Measurements from ENCODE around the gene PXYLP1. TPM values are rescaled to one million over a fixed set of nuclear protein-coding genes. Genes with fewer than 3 reads are reported as not detected.

Gene PXYLP1
- total RNA-seq, 2 experiments from 2014 or later = 21.2 to 22.6 TPM

GRCh38 chr3:141227216-141227615 is 4.4 kb upstream of the PXYLP1 start:
- peaks cover 5% of the 10 kb centered on the region for H3K36me3 Mint-ChIP-seq (ENCODE audit: low read depth)
- ChIA-PET CTCF (no interaction called here), POLR2A (no interaction called here)

GRCh38 chr3:141227752-141228151 is 3.9 kb upstream of the PXYLP1 start:
- Mint-ChIP-seq H3K9me3 (peaks cover 4% of the 10 kb centered on the region), H3K27ac (no peak overlapping the region)

More at GRCh38 chr3:141227216-141227615, 4.4 kb upstream of the PXYLP1 start:
- H3K27me3 Mint-ChIP-seq = no peaks in the 10 kb centered on the region
- peaks cover 12% of the 10 kb centered on the region for H3K4me1 ChIP-seq (ENCODE audit: insufficient read depth, low read length)
- no peak overlapping the region for H3K4me3 ChIP-seq (ENCODE audit: low read length)
- peaks cover 26% of the 10 kb centered on the region for H3K4me1 Mint-ChIP-seq (ENCODE audit: low read depth)
- no peak overlapping the region for H3K4me3 Mint-ChIP-seq
- H3K27ac Mint-ChIP-seq = no peak overlapping the region
- TF ChIP-seq, protein P1, sequence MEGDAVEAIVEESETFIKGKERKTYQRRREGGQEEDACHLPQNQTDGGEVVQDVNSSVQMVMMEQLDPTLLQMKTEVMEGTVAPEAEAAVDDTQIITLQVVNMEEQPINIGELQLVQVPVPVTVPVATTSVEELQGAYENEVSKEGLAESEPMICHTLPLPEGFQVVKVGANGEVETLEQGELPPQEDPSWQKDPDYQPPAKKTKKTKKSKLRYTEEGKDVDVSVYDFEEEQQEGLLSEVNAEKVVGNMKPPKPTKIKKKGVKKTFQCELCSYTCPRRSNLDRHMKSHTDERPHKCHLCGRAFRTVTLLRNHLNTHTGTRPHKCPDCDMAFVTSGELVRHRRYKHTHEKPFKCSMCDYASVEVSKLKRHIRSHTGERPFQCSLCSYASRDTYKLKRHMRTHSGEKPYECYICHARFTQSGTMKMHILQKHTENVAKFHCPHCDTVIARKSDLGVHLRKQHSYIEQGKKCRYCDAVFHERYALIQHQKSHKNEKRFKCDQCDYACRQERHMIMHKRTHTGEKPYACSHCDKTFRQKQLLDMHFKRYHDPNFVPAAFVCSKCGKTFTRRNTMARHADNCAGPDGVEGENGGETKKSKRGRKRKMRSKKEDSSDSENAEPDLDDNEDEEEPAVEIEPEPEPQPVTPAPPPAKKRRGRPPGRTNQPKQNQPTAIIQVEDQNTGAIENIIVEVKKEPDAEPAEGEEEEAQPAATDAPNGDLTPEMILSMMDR (IDR thresholded peaks at IDR 0.05) = no peak
- H3K27ac ChIP-seq (ENCODE audit: low read depth in 1 of 2, low read length in 2 of 2) = no peak overlapping the region
- intact Hi-C loops (cut with DNase I, micrococcal nuclease) = no loop called here
- H3K36me3 ChIP-seq (ENCODE audit: insufficient read depth, low read length) = no peaks in the 10 kb centered on the region
- peaks cover 4% of the 10 kb centered on the region for H3K9me3 Mint-ChIP-seq
- DNase-seq = no peak
- ATAC-seq (ENCODE audit: poor library complexity) = no peak
- no peaks in the 10 kb centered on the region for H3K27me3 ChIP-seq (ENCODE audit: control insufficient read depth in 1 of 2, insufficient read depth in 2 of 2, low read length in 2 of 2)
- H3K9me3 ChIP-seq (ENCODE audit: control insufficient read depth in 1 of 2, insufficient read depth in 1 of 2, low read length in 2 of 2) = no peaks in the 10 kb centered on the region

DNA sequence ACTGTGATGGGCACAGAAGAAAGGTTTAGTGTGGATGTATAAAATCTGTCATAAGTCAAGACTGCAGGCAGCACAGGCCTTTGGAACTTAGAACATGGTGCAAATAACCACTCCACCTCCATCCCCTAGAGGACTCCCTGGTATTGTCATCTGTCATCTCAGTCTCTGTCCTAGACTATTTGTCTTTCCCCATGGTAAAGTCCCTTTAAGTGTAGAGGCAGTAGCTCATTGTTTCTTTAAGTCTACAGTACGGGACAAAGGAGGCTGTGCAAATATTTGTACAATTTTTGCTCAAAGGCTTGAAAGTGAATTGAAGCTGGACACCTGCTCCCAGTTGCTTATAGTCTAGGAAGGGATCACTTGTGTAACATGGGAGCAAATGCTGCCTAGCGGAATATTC is 3.2 kb upstream of the PXYLP1 start:
- Mint-ChIP-seq H3K4me3 (peak overlapping the region; percentile 13), H3K4me1 (ENCODE audit: low read depth) (peaks cover 38% of the 10 kb centered on the region), H3K36me3 (ENCODE audit: low read depth) (peaks cover 10% of the 10 kb centered on the region), H3K27me3 (no peaks in the 10 kb centered on the region), H3K27ac (peak overlapping the region; percentile 56), H3K9me3 (peaks cover under 1% of the 10 kb centered on the region)
- TF ChIP-seq, protein P1 (IDR thresholded peaks at IDR 0.05) = no peak
- H3K36me3 ChIP-seq (ENCODE audit: insufficient read depth, low read length) = no peaks in the 10 kb centered on the region
- intact Hi-C loops (cut with DNase I, micrococcal nuclease) = no loop called here
- ATAC-seq (ENCODE audit: poor library complexity) = no peak
- peaks cover 24% of the 10 kb centered on the region for H3K4me1 ChIP-seq (ENCODE audit: insufficient read depth, low read length)
- CTCF ChIA-PET = no interaction called here
- H3K27ac ChIP-seq (ENCODE audit: low read depth in 1 of 2, low read length in 2 of 2) = no peak overlapping the region
- DNase-seq = no peak
- POLR2A ChIA-PET = interaction anchor here (15.6 kb wide), 1 partner anchor 38 kb away, joined by 320 read pairs; no protein-coding TSS in a partner anchor
- no peak overlapping the region for H3K4me3 ChIP-seq (ENCODE audit: low read length)
- H3K27me3 ChIP-seq (ENCODE audit: control insufficient read depth in 1 of 2, insufficient read depth in 2 of 2, low read length in 2 of 2) = no peaks in the 10 kb centered on the region
- H3K9me3 ChIP-seq (ENCODE audit: control insufficient read depth in 1 of 2, insufficient read depth in 1 of 2, low read length in 2 of 2) = no peaks in the 10 kb centered on the region

More at GRCh38 chr3:141227752-141228151, 3.9 kb upstream of the PXYLP1 start:
- ChIA-PET POLR2A (no interaction called here), CTCF (no interaction called here)
- Histone ChIP-seq H3K27ac (ENCODE audit: low read depth in 1 of 2, low read length in 2 of 2) (no peak overlapping the region), H3K9me3 (ENCODE audit: control insufficient read depth in 1 of 2, insufficient read depth in 1 of 2, low read length in 2 of 2) (no peaks in the 10 kb centered on the region), H3K4me3 (ENCODE audit: low read length) (no peak overlapping the region), H3K27me3 (ENCODE audit: control insufficient read depth in 1 of 2, insufficient read depth in 2 of 2, low read length in 2 of 2) (no peaks in the 10 kb centered on the region), H3K4me1 (ENCODE audit: insufficient read depth, low read length) (peaks cover 17% of the 10 kb centered on the region), H3K36me3 (ENCODE audit: insufficient read depth, low read length) (no peaks in the 10 kb centered on the region)
- intact Hi-C loops (cut with DNase I, micrococcal nuclease) = no loop called here
- H3K36me3 Mint-ChIP-seq (ENCODE audit: low read depth) = peaks cover 10% of the 10 kb centered on the region
- TF ChIP-seq, protein P1 (IDR thresholded peaks at IDR 0.05) = no peak
- DNase-seq (no peak), ATAC-seq (ENCODE audit: poor library complexity) (no peak)
- no peaks in the 10 kb centered on the region for H3K27me3 Mint-ChIP-seq
- H3K4me1 Mint-ChIP-seq (ENCODE audit: low read depth) = peaks cover 32% of the 10 kb centered on the region
- H3K4me3 Mint-ChIP-seq = no peak overlapping the region
